ENCODE measurements around the gene ETFDH.

- TF ChIP-seq CTCF (IDR thresholded peaks at IDR 0.05; ENCODE audit: poor library complexity, severe bottlenecking) (no peak), RAD21 (conservative IDR thresholded peaks at IDR 0.05) (no peak), SMC3 (conservative IDR thresholded peaks at IDR 0.05; ENCODE audit: poor library complexity) (no peak), EZH2 (IDR thresholded peaks at IDR 0.05; ENCODE audit: borderline replicate concordance, insufficient read depth, low read length, poor library complexity, severe bottlenecking) (no peak), POLR2AphosphoS5 (IDR thresholded peaks at IDR 0.05) (no peak), TAF1 (IDR thresholded peaks at IDR 0.05; ENCODE audit: low read depth) (no peak), EP300 (conservative IDR thresholded peaks at IDR 0.05; ENCODE audit: poor library complexity, severe bottlenecking) (no peak), MXI1 (conservative IDR thresholded peaks at IDR 0.05; ENCODE audit: poor library complexity, severe bottlenecking) (no peak)
- TF ChIP-seq, protein P1, sequence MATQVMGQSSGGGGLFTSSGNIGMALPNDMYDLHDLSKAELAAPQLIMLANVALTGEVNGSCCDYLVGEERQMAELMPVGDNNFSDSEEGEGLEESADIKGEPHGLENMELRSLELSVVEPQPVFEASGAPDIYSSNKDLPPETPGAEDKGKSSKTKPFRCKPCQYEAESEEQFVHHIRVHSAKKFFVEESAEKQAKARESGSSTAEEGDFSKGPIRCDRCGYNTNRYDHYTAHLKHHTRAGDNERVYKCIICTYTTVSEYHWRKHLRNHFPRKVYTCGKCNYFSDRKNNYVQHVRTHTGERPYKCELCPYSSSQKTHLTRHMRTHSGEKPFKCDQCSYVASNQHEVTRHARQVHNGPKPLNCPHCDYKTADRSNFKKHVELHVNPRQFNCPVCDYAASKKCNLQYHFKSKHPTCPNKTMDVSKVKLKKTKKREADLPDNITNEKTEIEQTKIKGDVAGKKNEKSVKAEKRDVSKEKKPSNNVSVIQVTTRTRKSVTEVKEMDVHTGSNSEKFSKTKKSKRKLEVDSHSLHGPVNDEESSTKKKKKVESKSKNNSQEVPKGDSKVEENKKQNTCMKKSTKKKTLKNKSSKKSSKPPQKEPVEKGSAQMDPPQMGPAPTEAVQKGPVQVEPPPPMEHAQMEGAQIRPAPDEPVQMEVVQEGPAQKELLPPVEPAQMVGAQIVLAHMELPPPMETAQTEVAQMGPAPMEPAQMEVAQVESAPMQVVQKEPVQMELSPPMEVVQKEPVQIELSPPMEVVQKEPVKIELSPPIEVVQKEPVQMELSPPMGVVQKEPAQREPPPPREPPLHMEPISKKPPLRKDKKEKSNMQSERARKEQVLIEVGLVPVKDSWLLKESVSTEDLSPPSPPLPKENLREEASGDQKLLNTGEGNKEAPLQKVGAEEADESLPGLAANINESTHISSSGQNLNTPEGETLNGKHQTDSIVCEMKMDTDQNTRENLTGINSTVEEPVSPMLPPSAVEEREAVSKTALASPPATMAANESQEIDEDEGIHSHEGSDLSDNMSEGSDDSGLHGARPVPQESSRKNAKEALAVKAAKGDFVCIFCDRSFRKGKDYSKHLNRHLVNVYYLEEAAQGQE (IDR thresholded peaks at IDR 0.05; ENCODE audit: borderline replicate concordance) = no peak
Observed at GRCh38 chr4:158664806-158665205, 7.3 kb upstream of the ETFDH start.

All from neural cell (in vitro differentiated cells).